Activated CD8-positive, alpha-beta memory T cell treated with anti-CD3 and anti-CD28 coated beads, Interleukin-2, amount 10 ng/mL, durations not matched to agents 7 days and 5 days (primary cell): Measurements from ENCODE around the gene FCHSD2. TPM values are rescaled to one million over a fixed set of nuclear protein-coding genes. Genes with fewer than 3 reads are reported as not detected.
"Not testable (repeated sequence)": the region's sequence is repeated elsewhere in the genome, so short reads cannot be mapped to it uniquely, and the experiment has no call there.

Source experiments
- ATAC-seq: fragments of 150-1000 bp; cut with Tn5 transposase; one replicate; pipeline ENCODE4 v1.10.0; 2021; ENCODE audit warnings: moderate library complexity
- CTCF ChIA-PET: fragments of 350-600 bp; sonication (Branson Sonifier 250); formaldehyde crosslinking; loops from one replicate; lab custom pipeline; 2021; ENCODE audit warnings: antibody characterized with exemption; lab: Charles Lee
- DNase-seq: peaks from one replicate; pipeline ENCODE4 v3.0.0-alpha.2; 2020
- H3K27ac Mint-ChIP-seq: one replicate; pipeline ENCODE4 v1.8.0; 2021; ENCODE audit warnings: mild to moderate bottlenecking, mixed read lengths
- H3K27me3 Mint-ChIP-seq: one replicate; pipeline ENCODE4 v1.8.0; 2021; ENCODE audit warnings: mixed read lengths
- H3K36me3 Mint-ChIP-seq: one replicate; pipeline ENCODE4 v1.8.0; 2021; ENCODE audit warnings: mild to moderate bottlenecking, mixed read lengths
- H3K4me1 Mint-ChIP-seq: one replicate; pipeline ENCODE4 v1.8.0; 2021; ENCODE audit warnings: mixed read lengths
- H3K4me3 Mint-ChIP-seq: one replicate; pipeline ENCODE4 v1.8.0; 2021; ENCODE audit warnings: mild to moderate bottlenecking, moderate library complexity, mixed read lengths
- H3K9me3 Mint-ChIP-seq: one replicate; pipeline ENCODE4 v1.8.0; 2022; ENCODE audit warnings: low read depth, mixed read lengths
- total RNA-seq, 2 experiments: library from RNA; stranded (reverse); gene quantifications; one replicate each; pipeline ENCODE4 v1.2.3, GENCODE V29; 2021

The FCHSD2 gene
- total RNA-seq, 2 experiments from 2014 or later = 42.1 to 71.0 TPM

DNA sequence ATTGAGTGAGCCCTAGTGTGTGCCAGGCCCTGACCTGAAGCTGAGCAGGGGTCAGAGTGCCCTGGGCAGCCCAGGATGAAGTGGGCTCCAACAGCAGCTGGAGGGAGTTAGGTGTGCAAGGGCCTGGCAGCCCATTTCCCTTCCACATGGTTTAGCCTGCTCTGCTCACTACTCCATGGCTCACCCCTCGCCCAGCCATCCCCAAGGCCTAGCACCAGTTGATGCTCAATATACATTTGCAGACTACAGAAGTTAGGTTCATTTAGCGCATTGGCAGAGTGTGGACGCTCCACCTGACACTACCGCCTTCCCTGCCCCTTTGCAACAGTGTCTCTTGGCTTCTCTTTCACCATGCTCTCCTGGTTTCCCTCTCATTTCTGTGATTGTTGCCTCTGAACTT is 324.2 kb downstream of the FCHSD2 start:
- H3K27me3 Mint-ChIP-seq = no peaks in the 10 kb centered on the region
- no peak overlapping the region for H3K27ac Mint-ChIP-seq
- no peaks in the 10 kb centered on the region for H3K9me3 Mint-ChIP-seq
- H3K4me1 Mint-ChIP-seq = peaks cover 43% of the 10 kb centered on the region
- peaks cover 47% of the 10 kb centered on the region for H3K36me3 Mint-ChIP-seq
- CTCF ChIA-PET = no interaction called here
- no peak overlapping the region for H3K4me3 Mint-ChIP-seq
- ATAC-seq = no peak
- no peak for DNase-seq

DNA sequence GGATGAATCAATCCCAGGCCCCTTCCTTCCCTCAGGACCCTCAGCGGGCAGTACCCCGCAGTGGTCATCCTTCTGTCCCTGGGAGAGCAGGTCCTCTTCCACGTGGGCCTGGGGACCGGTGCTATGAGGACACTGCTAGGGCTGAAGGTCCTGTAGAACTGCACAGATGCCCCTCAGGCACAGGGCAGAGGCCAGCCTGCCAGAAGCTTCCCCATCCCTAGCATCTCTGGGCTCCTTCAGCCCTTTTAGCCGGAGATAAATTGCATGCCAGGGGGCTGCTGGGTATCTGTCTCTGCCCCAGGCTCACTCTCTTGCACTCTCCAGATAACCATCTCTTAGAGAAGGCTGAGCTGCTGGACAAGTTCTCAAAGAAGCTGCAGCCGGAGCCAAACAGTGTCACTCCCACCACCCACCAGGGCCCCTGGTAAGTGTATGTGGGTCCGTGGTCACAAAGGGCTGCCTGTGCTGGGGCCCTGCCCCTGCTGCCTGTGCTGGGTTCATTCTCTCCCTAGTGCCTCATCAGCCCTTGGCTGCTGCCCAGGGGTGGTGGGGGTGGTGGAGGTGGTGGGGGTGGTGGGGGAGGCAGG is 325.6 kb downstream of the FCHSD2 start:
- peaks cover 50% of the 10 kb centered on the region for H3K4me1 Mint-ChIP-seq
- peaks cover 58% of the 10 kb centered on the region for H3K36me3 Mint-ChIP-seq
- H3K9me3 Mint-ChIP-seq = no peaks in the 10 kb centered on the region
- DNase-seq (no peak), ATAC-seq (no peak)
- CTCF ChIA-PET = interaction anchor here (0.7 to 5.9 kb wide), 7 partner anchors 11 to 362 kb away, joined by 3 to 61 read pairs (median 7); partner anchors contain the start of gene STARD10
- no peaks in the 10 kb centered on the region for H3K27me3 Mint-ChIP-seq
- peak overlapping the region; percentile 100 for H3K4me3 Mint-ChIP-seq
- H3K27ac Mint-ChIP-seq = peak overlapping the region; percentile 99

DNA sequence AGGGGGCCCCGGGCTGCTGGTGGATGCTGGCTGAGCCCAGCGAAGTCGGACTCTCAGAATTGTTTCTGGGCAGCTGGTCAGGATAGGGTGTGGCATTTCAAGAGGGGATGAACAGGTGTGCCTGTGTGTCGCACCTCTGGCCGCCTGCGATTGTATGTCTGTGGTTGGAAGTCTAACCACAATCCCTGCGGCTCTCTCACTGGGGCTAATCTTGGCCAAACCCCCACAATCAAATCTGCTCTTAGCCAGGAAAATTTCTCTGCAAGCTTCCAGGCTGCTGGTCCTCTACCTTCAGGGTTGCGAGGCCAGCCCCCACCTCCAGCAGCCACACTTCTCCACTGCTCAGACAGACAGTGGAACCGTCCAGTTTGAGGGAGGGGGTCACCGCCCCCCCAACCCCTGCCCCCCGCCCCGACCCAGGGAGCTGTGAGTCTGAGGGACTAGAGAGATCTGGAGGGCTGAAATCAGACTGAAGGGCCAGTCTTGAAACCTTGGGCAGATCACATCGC is 327.0 kb downstream of the FCHSD2 start:
- CTCF ChIA-PET = interaction anchor here (0.9 to 5.9 kb wide), 7 partner anchors 10 to 363 kb away, joined by 3 to 61 read pairs (median 7); partner anchors contain the start of gene STARD10
- peaks cover 56% of the 10 kb centered on the region for H3K36me3 Mint-ChIP-seq

DNA sequence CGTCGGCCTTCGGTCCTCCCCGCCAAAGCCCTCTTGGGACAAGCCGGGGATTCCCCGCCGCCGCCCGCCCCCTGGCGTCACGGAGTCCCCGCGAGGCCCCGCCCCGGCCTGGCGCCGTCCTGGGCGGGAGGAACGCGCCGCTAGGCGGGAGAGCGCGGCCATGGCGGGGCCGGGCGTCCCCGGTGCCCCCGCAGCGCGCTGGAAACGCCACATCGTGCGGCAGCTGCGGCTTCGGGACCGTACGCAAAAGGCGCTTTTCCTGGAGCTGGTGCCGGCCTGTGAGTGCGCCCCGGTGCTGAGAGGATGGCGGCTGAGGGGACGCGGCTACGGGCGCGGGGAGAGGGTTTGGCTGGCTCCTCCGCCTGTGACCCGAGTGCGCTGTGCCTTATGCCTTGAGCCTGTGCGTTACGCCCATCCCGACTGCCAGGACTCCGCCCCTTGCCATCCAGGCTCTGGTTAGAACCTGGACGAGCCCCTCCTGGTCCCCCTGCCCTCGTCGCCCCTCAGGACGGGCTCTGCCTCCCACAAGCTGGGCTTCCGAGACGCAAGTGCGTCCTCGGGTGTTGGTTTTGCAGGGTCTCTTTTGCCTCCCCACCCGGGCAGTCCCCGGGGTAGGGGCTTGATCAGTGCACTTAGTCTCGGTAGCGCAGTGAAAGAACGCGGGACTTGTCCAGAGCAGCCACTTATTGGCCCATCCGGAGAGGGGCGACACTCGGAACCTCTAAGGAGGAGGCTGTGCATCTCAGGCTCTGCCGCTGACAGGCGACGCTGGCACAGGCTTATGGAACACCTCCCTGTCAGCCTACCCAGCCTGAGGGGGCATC is 327.6 kb downstream of the FCHSD2 start, which contains the start of gene ATG16L2:
Gene ATG16L2 (plus strand): TSS at position 126 of the 824 bp plus-strand sequence. CDS start 35 bp downstream, at position 161.
- H3K27me3 Mint-ChIP-seq = no peaks in the 10 kb centered on the region
- H3K4me3 Mint-ChIP-seq = peak within 1 kb of the TSS; percentile 100
- peak; percentile 92 for DNase-seq
- CTCF ChIA-PET = interaction anchor here (1.5 to 5.9 kb wide), 6 partner anchors 13 to 364 kb away, joined by 6 to 61 read pairs (median 8); partner anchors contain the start of gene STARD10
- H3K9me3 Mint-ChIP-seq = no peaks in the 10 kb centered on the region
- H3K27ac Mint-ChIP-seq = peak within 1 kb of the TSS; percentile 99
- H3K4me1 Mint-ChIP-seq = peaks cover 52% of the 10 kb centered on the region
- peaks cover 57% of the 10 kb centered on the region for H3K36me3 Mint-ChIP-seq
- peak; percentile 75 for ATAC-seq

More for the DNA sequence above, 327.0 kb downstream of the FCHSD2 start:
- H3K9me3 Mint-ChIP-seq = no peaks in the 10 kb centered on the region
- peak overlapping the region; percentile 99 for H3K27ac Mint-ChIP-seq
- H3K4me1 Mint-ChIP-seq = peaks cover 53% of the 10 kb centered on the region
- no peak for ATAC-seq
- no peak for DNase-seq
- no peaks in the 10 kb centered on the region for H3K27me3 Mint-ChIP-seq
- H3K4me3 Mint-ChIP-seq = peak overlapping the region; percentile 100

DNA sequence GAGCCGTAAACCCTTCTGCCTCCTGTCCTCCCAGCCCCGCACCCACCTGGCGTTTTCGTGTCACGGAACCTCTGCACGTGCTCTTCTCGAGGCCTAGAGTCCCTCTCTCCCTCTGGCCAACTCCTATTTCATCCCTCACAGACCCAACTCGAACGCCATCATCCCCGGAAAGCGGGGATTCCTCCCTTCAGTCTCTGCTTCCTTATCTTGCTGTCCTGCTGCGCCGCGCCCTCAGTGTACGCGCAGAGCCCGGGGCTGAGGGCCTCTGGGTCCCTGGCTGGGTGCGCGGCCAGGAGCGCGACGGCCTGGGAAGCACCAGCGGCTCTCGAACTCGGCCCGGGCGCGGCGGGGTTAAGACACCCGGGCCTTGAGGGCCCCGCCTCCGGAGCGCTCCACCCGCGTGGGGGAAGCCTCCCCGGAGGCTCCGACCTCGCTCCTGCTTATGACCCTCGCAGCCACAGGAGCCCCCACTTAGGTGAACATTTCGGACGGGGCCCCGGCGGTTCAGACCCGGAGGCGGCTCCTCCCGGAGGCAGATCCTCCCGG is 328.3 kb downstream of the FCHSD2 start:
- H3K36me3 Mint-ChIP-seq = peaks cover 56% of the 10 kb centered on the region
- peak overlapping the region; percentile 91 for H3K27ac Mint-ChIP-seq
- H3K27me3 Mint-ChIP-seq = no peaks in the 10 kb centered on the region
- ATAC-seq (peak; percentile 67), DNase-seq (peak; percentile 86)
- peaks cover 55% of the 10 kb centered on the region for H3K4me1 Mint-ChIP-seq
- no peaks in the 10 kb centered on the region for H3K9me3 Mint-ChIP-seq
- CTCF ChIA-PET = interaction anchor here (0.8 to 5.9 kb wide), 18 partner anchors 10 to 365 kb away, joined by 3 to 63 read pairs (median 4); partner anchors contain the start of genes FCHSD2 and STARD10
- peak overlapping the region; percentile 90 for H3K4me3 Mint-ChIP-seq

DNA sequence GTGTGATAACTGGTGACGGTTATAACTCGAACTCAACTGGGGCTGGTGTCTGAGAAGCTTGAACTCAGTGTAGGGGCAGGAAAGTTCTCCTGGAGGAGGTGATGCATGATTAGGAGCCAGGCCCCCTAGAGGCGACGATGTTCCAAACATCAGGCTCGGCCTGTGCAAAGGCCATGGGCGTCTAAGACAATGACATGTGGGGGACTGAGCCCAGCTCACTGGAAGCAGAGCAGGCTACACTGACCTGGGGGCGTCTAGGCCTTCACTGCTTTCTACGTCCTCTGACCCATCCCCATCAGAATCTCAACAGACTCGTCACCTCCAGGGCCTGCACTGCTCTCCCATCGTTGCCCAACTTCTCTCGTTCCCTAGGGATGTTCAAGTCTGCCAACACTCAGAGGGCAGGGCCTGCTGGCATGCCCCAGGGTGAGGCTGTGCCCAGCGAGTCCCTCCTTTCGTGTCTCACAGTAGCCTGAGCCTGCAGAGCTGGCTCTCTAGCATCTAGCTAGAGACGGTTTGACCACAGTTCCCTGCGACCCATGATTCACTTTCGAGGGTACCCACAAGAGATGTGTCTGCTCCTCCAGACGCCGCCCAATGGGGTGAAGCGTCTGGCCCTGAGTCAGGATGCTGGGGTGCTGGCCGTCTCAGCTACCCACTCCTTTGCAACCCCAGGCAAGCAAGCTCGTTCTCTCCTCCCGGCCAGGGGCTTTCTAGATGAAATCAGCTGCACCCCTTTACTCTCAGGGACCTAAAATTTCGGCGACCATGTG is 329.0 kb downstream of the FCHSD2 start:
- H3K36me3 Mint-ChIP-seq = peaks cover 56% of the 10 kb centered on the region
- no peaks in the 10 kb centered on the region for H3K9me3 Mint-ChIP-seq
- no peaks in the 10 kb centered on the region for H3K27me3 Mint-ChIP-seq
- ATAC-seq = peak; percentile 48
- H3K4me1 Mint-ChIP-seq = peaks cover 54% of the 10 kb centered on the region
- H3K4me3 Mint-ChIP-seq = peak overlapping the region; percentile 90
- peak overlapping the region; percentile 91 for H3K27ac Mint-ChIP-seq
- CTCF ChIA-PET = interaction anchor here (0.8 to 5.9 kb wide), 19 partner anchors 10 to 366 kb away, joined by 3 to 63 read pairs (median 4); partner anchors contain the start of genes FCHSD2 and STARD10
- DNase-seq = peak; percentile 94

DNA sequence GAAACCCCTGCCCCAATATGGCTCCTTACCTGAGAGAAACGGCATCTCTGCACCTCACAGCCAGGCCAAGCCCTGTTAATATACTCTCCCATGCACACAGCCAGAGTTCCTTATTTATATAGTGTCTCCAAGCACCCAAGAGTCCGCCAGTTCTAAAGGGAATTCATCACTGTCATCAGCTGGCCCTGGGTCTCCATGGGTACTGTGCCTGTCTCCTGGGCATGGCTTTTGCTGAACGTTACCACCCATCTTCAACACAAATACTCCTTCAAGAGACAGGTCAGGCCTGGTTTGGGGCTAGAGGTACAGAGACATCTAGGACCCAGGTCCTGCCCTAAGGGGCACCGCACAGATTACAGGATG is 329.5 kb downstream of the FCHSD2 start:
- DNase-seq (no peak), ATAC-seq (no peak)
- Mint-ChIP-seq H3K27me3 (no peaks in the 10 kb centered on the region), H3K4me1 (peaks cover 50% of the 10 kb centered on the region), H3K36me3 (peaks cover 52% of the 10 kb centered on the region), H3K9me3 (no peaks in the 10 kb centered on the region), H3K27ac (peak overlapping the region; percentile 91), H3K4me3 (peak overlapping the region; percentile 90)
- CTCF ChIA-PET = interaction anchor here (1.0 to 5.9 kb wide), 11 partner anchors 9 to 366 kb away, joined by 3 to 63 read pairs (median 5); partner anchors contain the start of gene STARD10

DNA sequence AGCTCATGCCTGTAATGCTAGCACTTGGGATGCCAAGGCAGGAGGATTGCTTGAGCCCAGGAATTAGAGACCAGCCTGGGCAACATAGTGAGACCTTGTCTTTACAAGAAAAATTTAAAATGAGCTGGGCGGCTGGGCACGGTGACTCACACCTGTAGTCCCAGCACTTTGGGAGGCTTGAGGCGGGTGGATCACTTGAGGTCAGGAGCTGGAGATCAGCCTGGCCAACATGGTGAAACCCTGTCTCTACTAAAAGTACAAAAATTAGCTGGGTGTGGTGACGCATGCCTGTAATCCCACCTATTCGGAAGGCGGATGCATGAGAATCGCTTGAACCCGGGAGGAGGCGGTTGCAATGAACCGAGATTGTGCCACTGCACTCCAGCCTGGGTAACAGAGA is 330.4 kb downstream of the FCHSD2 start:
- not testable (repeated sequence) for H3K9me3 Mint-ChIP-seq, ATAC-seq, H3K27me3 Mint-ChIP-seq, DNase-seq
- H3K27ac Mint-ChIP-seq = peak overlapping the region; percentile 72
- peaks cover 48% of the 10 kb centered on the region for H3K4me1 Mint-ChIP-seq
- peak overlapping the region; percentile 76 for H3K4me3 Mint-ChIP-seq
- CTCF ChIA-PET = interaction anchor here (1.0 to 5.9 kb wide), 5 partner anchors 14 to 128 kb away, joined by 3 to 63 read pairs (median 7); partner anchors contain the start of gene STARD10
- H3K36me3 Mint-ChIP-seq = peaks cover 50% of the 10 kb centered on the region

DNA sequence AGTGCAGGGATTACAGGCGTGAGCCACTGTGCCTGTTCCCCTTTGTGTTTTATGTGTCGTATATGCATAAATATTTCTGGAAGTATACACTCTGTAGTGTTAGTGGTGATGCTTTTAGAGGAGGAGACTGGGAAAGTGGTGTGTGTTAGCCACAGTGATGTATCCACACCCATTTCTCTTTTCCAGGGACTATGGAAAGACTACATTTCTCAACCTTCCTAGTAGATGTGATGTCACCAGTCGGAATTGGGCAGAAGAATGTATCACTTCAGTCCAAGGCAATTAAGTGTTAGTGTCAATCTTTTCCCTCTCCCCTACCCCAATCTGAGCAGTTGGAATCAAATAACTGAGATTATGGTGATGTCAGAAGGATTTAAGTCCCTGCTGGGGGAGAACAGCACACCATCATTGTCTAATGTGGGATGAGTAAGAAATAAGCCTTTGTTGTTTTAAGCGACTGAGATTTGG is 333.8 kb downstream of the FCHSD2 start:
- Mint-ChIP-seq H3K27ac (no peak overlapping the region), H3K4me1 (peaks cover 47% of the 10 kb centered on the region), H3K9me3 (no peaks in the 10 kb centered on the region), H3K36me3 (peaks cover 44% of the 10 kb centered on the region), H3K27me3 (no peaks in the 10 kb centered on the region), H3K4me3 (no peak overlapping the region)
- ATAC-seq (no peak), DNase-seq (no peak)
- CTCF ChIA-PET = interaction anchor here (1.3 to 1.7 kb wide), 4 partner anchors 14 to 83 kb away, joined by 3 to 8 read pairs (median 4); partner anchors contain the start of gene STARD10

DNA sequence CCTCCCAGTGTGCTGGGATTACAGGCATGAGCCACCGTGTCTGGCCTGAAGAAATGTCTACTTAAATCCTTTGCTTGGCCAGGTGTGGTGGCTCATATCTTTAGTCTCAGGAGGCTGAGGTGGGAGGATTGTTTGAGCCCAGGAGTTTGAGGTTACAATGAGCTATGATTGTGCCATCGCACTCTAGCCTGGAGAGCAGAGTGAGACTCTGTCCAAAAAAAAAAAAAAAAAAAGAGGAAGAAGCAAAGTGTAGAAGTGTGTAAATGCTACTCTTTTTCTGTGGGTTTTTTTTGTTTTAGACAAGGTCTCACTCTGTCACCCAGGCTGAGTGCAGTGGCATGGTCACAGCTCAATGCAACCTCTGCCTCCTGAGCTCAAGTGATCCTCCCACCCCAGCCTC is 334.3 kb downstream of the FCHSD2 start:
- Mint-ChIP-seq H3K4me1 (peaks cover 44% of the 10 kb centered on the region), H3K4me3 (no peak overlapping the region), H3K27me3 (no peaks in the 10 kb centered on the region), H3K9me3 (no peaks in the 10 kb centered on the region), H3K36me3 (peaks cover 39% of the 10 kb centered on the region), H3K27ac (peak overlapping the region; percentile 7)
- CTCF ChIA-PET = interaction anchor here (1.2 to 1.7 kb wide), 5 partner anchors 10 to 83 kb away, joined by 3 to 8 read pairs (median 4); partner anchors contain the start of gene STARD10
- DNase-seq = no peak
- ATAC-seq = no peak

DNA sequence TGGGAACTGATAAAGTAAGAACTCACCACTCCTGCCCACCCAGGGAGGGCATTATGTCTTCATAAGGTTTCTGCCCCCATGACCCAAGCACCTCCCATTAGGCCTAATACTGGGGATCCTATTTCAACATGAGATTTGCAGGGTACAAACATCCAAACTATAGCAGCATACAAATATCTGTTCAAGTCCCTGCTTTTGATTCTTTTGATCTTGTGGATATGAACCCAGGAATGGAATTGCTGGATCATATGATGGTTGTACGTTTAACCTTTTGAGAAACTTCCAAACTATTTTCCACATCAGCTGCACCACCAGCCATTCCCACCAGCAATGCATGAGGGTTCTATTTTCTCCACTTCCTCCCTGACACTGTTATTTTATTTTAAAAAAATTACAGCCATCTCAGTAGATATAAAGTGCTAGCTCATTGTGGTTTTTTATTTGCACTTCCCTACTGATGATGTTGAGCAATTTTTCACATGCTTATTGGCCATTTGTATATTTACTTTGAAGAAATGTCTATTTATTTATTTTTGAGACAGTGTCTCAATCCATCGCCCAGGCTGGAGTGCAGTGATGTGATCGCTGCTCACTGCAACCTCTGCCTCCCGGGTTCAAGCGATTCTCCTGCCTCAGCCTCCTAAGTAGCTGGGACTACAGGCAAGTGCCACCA is 335.0 kb downstream of the FCHSD2 start:
- DNase-seq = no peak
- Mint-ChIP-seq H3K9me3 (no peaks in the 10 kb centered on the region), H3K4me3 (no peak overlapping the region), H3K27ac (no peak overlapping the region), H3K36me3 (peaks cover 39% of the 10 kb centered on the region), H3K27me3 (no peaks in the 10 kb centered on the region), H3K4me1 (peaks cover 40% of the 10 kb centered on the region)
- ATAC-seq = no peak
- CTCF ChIA-PET = interaction anchor here (1.2 to 1.7 kb wide), 5 partner anchors 10 to 82 kb away, joined by 3 to 8 read pairs (median 4); partner anchors contain the start of gene STARD10
